Measurements from ENCODE around the gene SHB. TPM values are rescaled to one million over a fixed set of nuclear protein-coding genes. Genes with fewer than 3 reads are reported as not detected.

SHB gene
- total and polyA plus RNA-seq, 2 of the 8 experiments (the other 6 are each of a cell fraction or from before 2014, with no cell fraction given), result 4.1 to 12.6 TPM

- peak overlapping the region; percentile 48 for H3K18ac ChIP-seq (ENCODE audit: extremely low read depth, low read length)
- H2AFZ ChIP-seq (ENCODE audit: low read length), result no peak overlapping the region
- H3K56ac ChIP-seq (replicated peaks; ENCODE audit: insufficient read length, low read depth, low read length), result no peak overlapping the region
- peaks cover 11% of the 10 kb centered on the region; the same call in 1 of the 2 replicates for H3K79me1 ChIP-seq (ENCODE audit: low read depth, low read length)
- H2BK15ac ChIP-seq (ENCODE audit: low read length), result peak overlapping the region; percentile 46; the same call in 1 of the 2 replicates
- no peaks in the 10 kb centered on the region for H3K9me3 ChIP-seq (ENCODE audit: insufficient read depth in 2 of 2, low read depth in 1 of 2, low read length in 1 of 2)
- no peak overlapping the region for H3K4me3 ChIP-seq (ENCODE audit: extremely low read depth in 1 of 4, insufficient read depth in 2 of 4, low read depth in 3 of 4, low read length in 4 of 4)
- H3K14ac ChIP-seq (ENCODE audit: insufficient read length), result no peak overlapping the region
- H3K27ac ChIP-seq (ENCODE audit: low read depth, low read length), result no peak overlapping the region
- H3K4ac ChIP-seq (replicated peaks; ENCODE audit: insufficient read length, low read depth, low read length), result no peak overlapping the region
- no peak overlapping the region for H3K23ac ChIP-seq (ENCODE audit: insufficient read length)
- no peak overlapping the region for H2BK20ac ChIP-seq (ENCODE audit: low read length)
- DNase-seq (ENCODE audit: low read depth in 1 of 2, low spot score in 2 of 2), result no peak
- no peak overlapping the region for H4K8ac ChIP-seq (ENCODE audit: extremely low read depth, insufficient read depth, low read length)
- ChIA-PET POLR2A (ENCODE audit: partially characterized antibody) (interaction anchor here (1.0 to 4.7 kb wide), 2 partner anchors 11 to 20 kb away, joined by 4 to 24 read pairs; no protein-coding TSS in a partner anchor), CTCF (ENCODE audit: partially characterized antibody) (interaction anchor here (0.6 to 3.7 kb wide), 14 partner anchors 9 to 1452 kb away, joined by 3 to 20 read pairs (median 4); no protein-coding TSS in a partner anchor)
- H3K23me2 ChIP-seq (ENCODE audit: low read depth, low read length), result no peaks in the 10 kb centered on the region
- no peaks in the 10 kb centered on the region; a peak in 1 of 4 replicates for H3K79me2 ChIP-seq (ENCODE audit: control insufficient read depth in 1 of 2, insufficient read depth in 2 of 2, low read length in 2 of 2)
- 0 out of 2 replicates have a peak overlapping the region, but pooled peaks have one; percentile 2 for H2BK5ac ChIP-seq (ENCODE audit: low read depth, low read length)
- H2BK120ac ChIP-seq (replicated peaks; ENCODE audit: low read depth, low read length), result no peak overlapping the region
- no peak overlapping the region for H2BK12ac ChIP-seq (ENCODE audit: low read depth, low read length)
- WGBS, 2 experiments (ENCODE audit: extremely low coverage in 1 of 2, insufficient coverage in 1 of 2, insufficient read length in 1 of 2, insufficient replicate concordance in 2 of 2, low coverage in 1 of 2, low lambda C conversion rate in 2 of 2, missing lambda C conversion rate in 1 of 2), result 85% methylated on average over 12 of the region's 15 CpGs; no CpG with 5 or more reads in 1 of the 2 experiments
- H4K5ac ChIP-seq (ENCODE audit: insufficient read length, low read depth, low read length), result no peak overlapping the region
- H3K36me3 ChIP-seq (ENCODE audit: control insufficient read depth in 2 of 4, insufficient read depth in 4 of 4, low read length in 3 of 4), result no peaks in the 10 kb centered on the region; a peak in 1 of 8 replicates
- H3K27me3 ChIP-seq (replicated peaks in 1 of 4; ENCODE audit: control insufficient read depth in 3 of 4, extremely low read depth in 1 of 4, insufficient read depth in 3 of 4, low read length in 3 of 4), result no peaks in the 10 kb centered on the region
- H2AK5ac ChIP-seq (ENCODE audit: low read depth, low read length), result peak overlapping the region; percentile 86; the same call in 1 of the 2 replicates
- no peak overlapping the region for H3K9ac ChIP-seq (replicated peaks in 1 of 4; ENCODE audit: extremely low read depth in 1 of 4, low read depth in 3 of 4, low read length in 3 of 4)
- no peak for FAIRE-seq
- H3K4me1 ChIP-seq (replicated peaks in 1 of 4; ENCODE audit: control insufficient read depth in 3 of 4, insufficient read depth in 4 of 4, low read length in 3 of 4), result peaks cover 0 to 16% (median 5%) of the 10 kb centered on the region in 4 experiments; a peak in 6 of 7 replicates
- H3K4me2 ChIP-seq (ENCODE audit: insufficient read depth in 1 of 2, low read depth in 2 of 2, low read length in 2 of 2), result no peak overlapping the region
- H4K20me1 ChIP-seq (replicated peaks in 1 of 2; ENCODE audit: control insufficient read depth in 1 of 2, insufficient read depth in 2 of 2, low read length in 2 of 2), result no peaks in the 10 kb centered on the region
- no peak overlapping the region for H4K91ac ChIP-seq (replicated peaks; ENCODE audit: insufficient read length, low read length)
- TF ChIP-seq RXRA (IDR thresholded peaks at IDR 0.05; ENCODE audit: insufficient read depth, low read depth, low read length) (no peak), EP300 (IDR thresholded peaks at IDR 0.05; ENCODE audit: borderline replicate concordance in 1 of 2, low read depth in 2 of 2, low read length in 2 of 2) (no peak), YY1 (IDR thresholded peaks at IDR 0.05; ENCODE audit: low read depth, low read length) (no peak), CTBP2 (IDR thresholded peaks at IDR 0.05; ENCODE audit: borderline replicate concordance, insufficient read depth, insufficient read length, low read length) (no peak), POLR2AphosphoS5 (IDR thresholded peaks at IDR 0.05; ENCODE audit: low read depth, low read length) (no peak), NRF1 (IDR thresholded peaks at IDR 0.05; ENCODE audit: low read depth, low read length) (no peak), CHD1 (IDR thresholded peaks at IDR 0.05; ENCODE audit: low read depth, low read length) (no peak), CHD2 (IDR thresholded peaks at IDR 0.05; ENCODE audit: low read length) (no peak)
- TF ChIP-seq, protein P1, sequence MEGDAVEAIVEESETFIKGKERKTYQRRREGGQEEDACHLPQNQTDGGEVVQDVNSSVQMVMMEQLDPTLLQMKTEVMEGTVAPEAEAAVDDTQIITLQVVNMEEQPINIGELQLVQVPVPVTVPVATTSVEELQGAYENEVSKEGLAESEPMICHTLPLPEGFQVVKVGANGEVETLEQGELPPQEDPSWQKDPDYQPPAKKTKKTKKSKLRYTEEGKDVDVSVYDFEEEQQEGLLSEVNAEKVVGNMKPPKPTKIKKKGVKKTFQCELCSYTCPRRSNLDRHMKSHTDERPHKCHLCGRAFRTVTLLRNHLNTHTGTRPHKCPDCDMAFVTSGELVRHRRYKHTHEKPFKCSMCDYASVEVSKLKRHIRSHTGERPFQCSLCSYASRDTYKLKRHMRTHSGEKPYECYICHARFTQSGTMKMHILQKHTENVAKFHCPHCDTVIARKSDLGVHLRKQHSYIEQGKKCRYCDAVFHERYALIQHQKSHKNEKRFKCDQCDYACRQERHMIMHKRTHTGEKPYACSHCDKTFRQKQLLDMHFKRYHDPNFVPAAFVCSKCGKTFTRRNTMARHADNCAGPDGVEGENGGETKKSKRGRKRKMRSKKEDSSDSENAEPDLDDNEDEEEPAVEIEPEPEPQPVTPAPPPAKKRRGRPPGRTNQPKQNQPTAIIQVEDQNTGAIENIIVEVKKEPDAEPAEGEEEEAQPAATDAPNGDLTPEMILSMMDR (IDR thresholded peaks at IDR 0.05; ENCODE audit: control extremely low read depth in 1 of 3, insufficient read depth in 1 of 3, low read depth in 1 of 3, low read length in 3 of 3), result no peak
Observed at GRCh38 chr9:37997636-37998374, 71.2 kb downstream of the SHB start.
